CD14-positive monocyte (primary cell): ENCODE measurements around the gene TAF11L14. TPM values are rescaled to one million over a fixed set of nuclear protein-coding genes. Genes with fewer than 3 reads are reported as not detected.

Source experiments
- DNase-seq, 3 donors: peaks; one replicate each; pipeline ENCODE4 v3.0.0-alpha.2; 2011 to 2022
- H2AFZ ChIP-seq: 2 replicates; pipeline ENCODE4 v1.6.0; 2012; ENCODE audit warnings: mild to moderate bottlenecking, low read depth, low read length, inconsistent platforms; ENCODE audit not compliant: insufficient read depth, poor library complexity, severe bottlenecking
- H3K27ac ChIP-seq, 2 donors: 1 replicate in 1 of 2; 2 replicates in 1 of 2; pipeline ENCODE4 v1.5.1; 2012 to 2013; ENCODE audit warnings: low read length in 2 of 2, control low read depth in 1 of 2, inconsistent platforms in 1 of 2, low read depth in 1 of 2, mild to moderate bottlenecking in 1 of 2
- H3K27me3 ChIP-seq, 2 donors: one replicate each; pipeline versions ENCODE4 v1.6.0 to v1.6.1; 2011 to 2013; ENCODE audit warnings: low read length in 2 of 2; ENCODE audit not compliant: control insufficient read depth in 2 of 2, insufficient read depth in 2 of 2
- H3K36me3 ChIP-seq, 2 donors: replicated peaks in 1 of 2; 1 replicate in 1 of 2; 2 replicates in 1 of 2; pipeline versions ENCODE4 v1.5.1 to v1.6.1; 2012 to 2013; ENCODE audit warnings: low read length in 2 of 2, control low read depth in 1 of 2, inconsistent platforms in 1 of 2, mild to moderate bottlenecking in 1 of 2; ENCODE audit not compliant: insufficient read depth in 2 of 2, control insufficient read depth in 1 of 2
- H3K4me1 ChIP-seq, 2 donors: 1 replicate in 1 of 2; 2 replicates in 1 of 2; pipeline versions ENCODE4 v1.5.1 to v1.6.1; 2012 to 2013; ENCODE audit warnings: low read length in 2 of 2, control low read depth in 1 of 2, inconsistent platforms in 1 of 2, mild to moderate bottlenecking in 1 of 2, moderate library complexity in 1 of 2; ENCODE audit not compliant: insufficient read depth in 2 of 2, control insufficient read depth in 1 of 2
- H3K4me2 ChIP-seq: replicated peaks from 2 replicates; pipeline ENCODE3; 2012; ENCODE audit warnings: low read length, moderate library complexity, mild to moderate bottlenecking; ENCODE audit not compliant: poor library complexity, severe bottlenecking; ENCODE audit errors: extremely low read depth
- H3K4me3 ChIP-seq, 3 experiments: fragments of 200-600 bp in 1 of 3; sonication (generic) in 1 of 3; replicated peaks in 1 of 3; 1 replicate in 2 of 3; 2 replicates in 1 of 3; pipeline ENCODE4 v1.5.1; 2011 to 2013; ENCODE audit warnings: low read length in 3 of 3, mild to moderate bottlenecking in 3 of 3, control low read depth in 2 of 3, low read depth in 2 of 3, inconsistent platforms in 1 of 3, moderate library complexity in 1 of 3
- H3K79me2 ChIP-seq: 2 replicates; pipeline ENCODE4 v1.6.0; 2012; ENCODE audit warnings: mild to moderate bottlenecking, control low read depth, inconsistent platforms, low read length, moderate library complexity; ENCODE audit not compliant: insufficient read depth
- H3K9ac ChIP-seq: 2 replicates; pipeline ENCODE4 v1.6.0; 2017; ENCODE audit warnings: low read length, mild to moderate bottlenecking; ENCODE audit not compliant: insufficient read depth, poor library complexity, severe bottlenecking
- H3K9me3 ChIP-seq, 2 donors: replicated peaks in 1 of 2; 1 replicate in 1 of 2; 2 replicates in 1 of 2; pipeline versions ENCODE4 v1.5.1 to v1.6.1; 2012 to 2013; ENCODE audit warnings: low read length in 2 of 2, control low read depth in 1 of 2; ENCODE audit not compliant: control insufficient read depth in 1 of 2, insufficient read depth in 1 of 2
- H4K20me1 ChIP-seq: 2 replicates; pipeline ENCODE4 v1.6.0; 2012; ENCODE audit warnings: mild to moderate bottlenecking, low read length, control low read depth, moderate library complexity; ENCODE audit not compliant: insufficient read depth
- H3K27ac Mint-ChIP-seq, 7 donors: one replicate each; pipeline ENCODE4 v1.8.0; 2020; ENCODE audit warnings: mild to moderate bottlenecking in 7 of 7, mixed read lengths in 7 of 7, moderate library complexity in 6 of 7, inconsistent platforms in 2 of 7
- H3K27me3 Mint-ChIP-seq, 3 donors: one replicate each; pipeline ENCODE4 v1.8.0; 2021 to 2022; ENCODE audit warnings: low read depth in 3 of 3, mild to moderate bottlenecking in 3 of 3, mixed read lengths in 3 of 3, moderate library complexity in 3 of 3, inconsistent platforms in 1 of 3
- H3K36me3 Mint-ChIP-seq, 2 donors: one replicate each; pipeline ENCODE4 v1.8.0; 2020; ENCODE audit warnings: mixed read lengths in 2 of 2, inconsistent platforms in 1 of 2, mild to moderate bottlenecking in 1 of 2
- H3K4me1 Mint-ChIP-seq: one replicate; pipeline ENCODE4 v1.8.0; 2020; ENCODE audit warnings: mild to moderate bottlenecking, mixed read lengths
- H3K4me3 Mint-ChIP-seq, 2 donors: one replicate each; pipeline ENCODE4 v1.8.0; 2020; ENCODE audit warnings: mild to moderate bottlenecking in 2 of 2, mixed read lengths in 2 of 2, moderate library complexity in 1 of 2
- H3K9me3 Mint-ChIP-seq, 7 donors: one replicate each; pipeline ENCODE4 v1.8.0; 2020 to 2022; ENCODE audit warnings: mixed read lengths in 7 of 7, mild to moderate bottlenecking in 6 of 7, moderate library complexity in 6 of 7, inconsistent platforms in 2 of 7
- CTCF ChIP-seq: fragments of 200-600 bp; IDR thresholded peaks from one replicate; pipeline ENCODE4 v1.8.0; 2022; ENCODE audit warnings: antibody characterized with exemption, mild to moderate bottlenecking
- WGBS: methylation state at CpG from one replicate; pipeline ENCODE4 v1.1.5; 2013; ENCODE audit warnings: missing lambda C conversion rate; ENCODE audit not compliant: insufficient coverage; 5-methylcytosine and 5-hydroxymethylcytosine counted together
- intact Hi-C, 2 donors: fragments of 100-400 bp; cut with micrococcal nuclease; formaldehyde crosslinking; loops; one replicate each; pipeline versions ENCODE4 v1.15.0 to v1.15.1; 2023
- polyA plus RNA-seq, 3 donors: library from polyadenylated mRNA; depleted of rRNA in 1 of 3; unstranded in 2 of 3; stranded (reverse) in 1 of 3; fragments of 300-500 nt in 2 of 3; fragments of >200 nt in 1 of 3; fragmentation: Illumina TruSeq in 2 of 3; gene quantifications; 1 replicate in 2 of 3; 2 replicates in 1 of 3; pipeline ENCODE4 v1.2.3, GENCODE V29; 2012 to 2021

TAF11L14 gene
- polyA plus RNA-seq, 3 donors, result not detected

GRCh38 chr5:17655921-17656320, 21.7 kb downstream of the TAF11L14 start:
- Histone ChIP-seq H3K9me3 (peaks cover 9 to 17% of the 10 kb centered on the region in 2 donors), H3K4me2 (no peak overlapping the region), H3K27me3 (no peaks in the 10 kb centered on the region), H3K4me3 (no peak overlapping the region), H2AFZ (no peak overlapping the region), H3K36me3 (no peaks in the 10 kb centered on the region), H3K27ac (no peak overlapping the region), H3K4me1 (no peaks in the 10 kb centered on the region), H4K20me1 (no peaks in the 10 kb centered on the region), H3K79me2 (no peaks in the 10 kb centered on the region), H3K9ac (no peak overlapping the region)
- no peak for TF ChIP-seq CTCF
- no peaks in the 10 kb centered on the region for H3K36me3 Mint-ChIP-seq
- WGBS, result no CpG with 5 or more reads among the region's 6 CpGs
- DNase-seq, result no peak
- H3K27ac Mint-ChIP-seq, result no peak overlapping the region
- no peak overlapping the region for H3K4me3 Mint-ChIP-seq
- intact Hi-C loops, result no loop called here
- H3K4me1 Mint-ChIP-seq, result no peaks in the 10 kb centered on the region
- peaks cover 0 to 6% (median 3%) of the 10 kb centered on the region in 3 donors for H3K27me3 Mint-ChIP-seq
- peaks cover 10 to 33% (median 21%) of the 10 kb centered on the region in 7 donors for H3K9me3 Mint-ChIP-seq

DNA sequence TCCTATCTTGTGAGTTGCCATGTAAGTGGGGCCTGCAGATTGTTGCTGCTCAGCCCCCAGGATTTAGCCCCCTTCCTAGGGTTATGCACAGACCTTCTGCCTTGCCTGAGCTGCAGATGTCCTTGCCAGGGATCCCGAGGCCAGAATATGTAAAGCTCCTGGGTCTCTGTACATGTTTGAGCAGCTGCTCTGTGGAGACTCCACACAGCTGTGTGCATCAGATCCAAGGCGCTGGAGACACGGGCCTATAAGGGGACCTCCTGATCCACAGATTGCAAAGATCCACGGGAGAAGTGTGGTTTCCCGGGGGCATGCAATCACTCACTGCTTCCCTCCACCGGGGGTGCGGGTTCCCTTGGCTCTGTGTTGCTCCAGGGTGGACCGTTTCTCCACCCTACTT, 28.9 kb downstream of the TAF11L14 start:
- Mint-ChIP-seq H3K27ac (no peak overlapping the region), H3K36me3 (peaks cover 0 to 3% of the 10 kb centered on the region in 2 donors), H3K4me1 (peaks cover 1% of the 10 kb centered on the region), H3K4me3 (no peak overlapping the region), H3K27me3 (peaks cover 0 to 3% (median 1%) of the 10 kb centered on the region in 3 donors), H3K9me3 (peaks cover 13 to 42% (median 25%) of the 10 kb centered on the region in 7 donors)
- Histone ChIP-seq H3K9me3 (peaks cover 5 to 19% of the 10 kb centered on the region in 2 donors), H3K9ac (no peak overlapping the region), H2AFZ (no peak overlapping the region), H3K4me1 (no peaks in the 10 kb centered on the region), H3K79me2 (no peaks in the 10 kb centered on the region), H4K20me1 (no peaks in the 10 kb centered on the region), H3K4me3 (no peak overlapping the region), H3K27me3 (no peaks in the 10 kb centered on the region), H3K27ac (no peak overlapping the region), H3K4me2 (no peak overlapping the region), H3K36me3 (no peaks in the 10 kb centered on the region)
- no peak for TF ChIP-seq CTCF
- intact Hi-C loops, result no loop called here
- 97% methylated on average over 6 of the region's 8 CpGs for WGBS
- DNase-seq, result no peak
